IMR-90 (cell line): Measurements from ENCODE around the gene CEP72. TPM values are rescaled to one million over a fixed set of nuclear protein-coding genes. Genes with fewer than 3 reads are reported as not detected.

Source experiments
- ATAC-seq: fragments of 200-7000 bp; cut with Tn5 transposase; 2 replicates; pipeline ENCODE4 v1.9.1; 2020; ENCODE audit warnings: low read depth, mild to moderate bottlenecking, moderate library complexity
- BruUV-seq: library from RNA; stranded (reverse); fragments of 400-500 nt; replicated peaks from 2 replicates; lab custom pipeline; 2021; lab: Mats Ljungman, UMichigan
- CTCF ChIA-PET: fragments of 300-600 bp; formaldehyde crosslinking; extraction: SDS; loops from one replicate; lab custom pipeline; 2021; ENCODE audit warnings: antibody characterized with exemption; lab: Yijun Ruan, JAX
- POLR2A ChIA-PET: fragments of 300-600 bp; sonication (Branson Sonifier 250); formaldehyde crosslinking; loops from one replicate; lab custom pipeline; 2022; ENCODE audit warnings: antibody characterized with exemption; ENCODE audit not compliant: unreplicated experiment; lab: Charles Lee
- DNase-seq: peaks from one replicate; pipeline ENCODE4 v3.0.0; 2013
- H2AFZ ChIP-seq: replicated peaks from 2 replicates; pipeline ENCODE3; 2013; ENCODE audit warnings: low read length, mild to moderate bottlenecking; ENCODE audit not compliant: poor library complexity
- H2AK5ac ChIP-seq: 2 replicates; pipeline ENCODE4 v1.6.1; 2013; ENCODE audit warnings: low read depth, low read length, inconsistent platforms
- H2AK9ac ChIP-seq: replicated peaks from 2 replicates; pipeline ENCODE3; 2013; ENCODE audit warnings: mild to moderate bottlenecking, low read depth, low read length, moderate library complexity; ENCODE audit not compliant: poor library complexity
- H2BK120ac ChIP-seq: 2 replicates; pipeline ENCODE4 v1.6.1; 2013; ENCODE audit warnings: low read depth, low read length, inconsistent platforms
- H2BK15ac ChIP-seq: 3 replicates; pipeline ENCODE4 v1.6.1; 2013; ENCODE audit warnings: low read depth, low read length, inconsistent platforms
- H2BK20ac ChIP-seq: 2 replicates; pipeline ENCODE4 v1.6.1; 2013; ENCODE audit warnings: low read depth, mild to moderate bottlenecking, inconsistent platforms, low read length, moderate library complexity
- H2BK5ac ChIP-seq: 2 replicates; pipeline ENCODE4 v1.6.1; 2013; ENCODE audit warnings: mild to moderate bottlenecking, low read depth, low read length, inconsistent platforms; ENCODE audit not compliant: poor library complexity, severe bottlenecking
- H3K14ac ChIP-seq: replicated peaks from 2 replicates; pipeline ENCODE4 v1.6.1; 2013; ENCODE audit warnings: low read depth, low read length, inconsistent platforms
- H3K18ac ChIP-seq: 2 replicates; pipeline ENCODE4 v1.6.1; 2013; ENCODE audit warnings: low read depth, low read length, control low read depth
- H3K23ac ChIP-seq: 2 replicates; pipeline ENCODE4 v1.6.1; 2013; ENCODE audit warnings: low read depth, low read length, inconsistent platforms
- H3K27ac ChIP-seq: 2 replicates; pipeline ENCODE4 v1.5.1; 2013; ENCODE audit warnings: mild to moderate bottlenecking, control low read depth, low read length; ENCODE audit not compliant: insufficient read depth
- H3K27me3 ChIP-seq: 2 replicates; pipeline ENCODE4 v1.6.1; 2013; ENCODE audit warnings: low read length; ENCODE audit not compliant: control insufficient read depth, insufficient read depth
- H3K36me3 ChIP-seq: 2 replicates; pipeline ENCODE4 v1.6.1; 2013; ENCODE audit warnings: low read length, mixed read lengths; ENCODE audit not compliant: control insufficient read depth, insufficient read depth
- H3K4ac ChIP-seq: 2 replicates; pipeline ENCODE4 v1.6.1; 2013; ENCODE audit warnings: low read depth, low read length, inconsistent platforms
- H3K4me1 ChIP-seq: 2 replicates; pipeline ENCODE4 v1.6.1; 2013; ENCODE audit warnings: low read length, mixed read lengths; ENCODE audit not compliant: control insufficient read depth, insufficient read depth
- H3K4me2 ChIP-seq: 2 replicates; pipeline ENCODE4 v1.6.1; 2013; ENCODE audit warnings: low read depth, mild to moderate bottlenecking, control low read depth, low read length, moderate library complexity
- H3K4me3 ChIP-seq: 2 replicates; pipeline ENCODE4 v1.5.1; 2013; ENCODE audit warnings: low read depth, mild to moderate bottlenecking, control low read depth, low read length, moderate library complexity; ENCODE audit not compliant: insufficient read depth
- H3K56ac ChIP-seq: 2 replicates; pipeline ENCODE4 v1.6.1; 2013; ENCODE audit warnings: low read length, inconsistent platforms; ENCODE audit not compliant: insufficient read depth; ENCODE audit errors: extremely low read depth
- H3K79me1 ChIP-seq, 2 experiments: 2 replicates each; pipeline ENCODE4 v1.6.1; 2013; ENCODE audit warnings: low read length in 2 of 2, inconsistent platforms in 1 of 2, low read depth in 1 of 2
- H3K9ac ChIP-seq: 2 replicates; pipeline ENCODE4 v1.6.1; 2013; ENCODE audit warnings: low read depth, low read length, control low read depth
- H3K9me1 ChIP-seq: 2 replicates; pipeline ENCODE4 v1.6.1; 2013; ENCODE audit warnings: low read length, inconsistent platforms; ENCODE audit not compliant: insufficient read depth
- H3K9me3 ChIP-seq: 2 replicates; pipeline ENCODE4 v1.6.1; 2013; ENCODE audit warnings: low read length; ENCODE audit not compliant: control insufficient read depth, insufficient read depth
- H4K20me1 ChIP-seq: 2 replicates; pipeline ENCODE4 v1.6.1; 2013; ENCODE audit warnings: low read length, inconsistent platforms; ENCODE audit not compliant: insufficient read depth
- H4K5ac ChIP-seq: 2 replicates; pipeline ENCODE4 v1.6.1; 2013; ENCODE audit warnings: mild to moderate bottlenecking, low read depth, low read length, control low read depth
- H4K8ac ChIP-seq, 2 experiments: 2 replicates each; pipeline ENCODE4 v1.6.1; 2013; ENCODE audit warnings: low read depth in 2 of 2, low read length in 2 of 2, control low read depth in 1 of 2, inconsistent platforms in 1 of 2
- H4K91ac ChIP-seq: 2 replicates; pipeline ENCODE4 v1.6.1; 2013; ENCODE audit warnings: low read depth, low read length, inconsistent platforms; ENCODE audit not compliant: insufficient read depth
- MAFK ChIP-seq: IDR thresholded peaks from 2 replicates; pipeline ENCODE4 v1.6.1; 2012; ENCODE audit warnings: low read depth, low read length, improper control_type of control experiment
- WGBS, 2 experiments: methylation state at CpG; one replicate each; pipeline versions ENCODE4 v1.1.5 to v1.1.7; 2013; ENCODE audit warnings: missing lambda C conversion rate in 2 of 2; ENCODE audit not compliant: insufficient read length in 1 of 2; ENCODE audit errors: extremely low coverage in 2 of 2; 5-methylcytosine and 5-hydroxymethylcytosine counted together
- dilution Hi-C: fragments of 300-500 bp; cut with HindIII; formaldehyde crosslinking; loops from one replicate; pipeline ENCODE4 v1.14.3; 2018; ENCODE audit warnings: low sequenced_read_pairs; ENCODE audit not compliant: unreplicated experiment
- in situ Hi-C: fragments of 300-500 bp; cut with MboI; formaldehyde crosslinking; loops from 3 replicates; pipeline ENCODE4 v1.14.3; 2019; ENCODE audit warnings: low sequenced_read_pairs, inconsistent platforms, mixed read lengths
- intact Hi-C: fragments of 100-400 bp; cut with micrococcal nuclease; formaldehyde crosslinking; loops from 2 replicates; pipeline ENCODE4 v1.10.0; 2022
- polyA plus RNA-seq, 3 experiments: library from polyadenylated mRNA; depleted of rRNA; stranded (reverse); fragments of >200 nt; gene quantifications; 2 replicates each; pipeline ENCODE4 v1.2.3, GENCODE V29; 2012; ENCODE audit warnings: low replicate concordance in 1 of 3
- total RNA-seq: library from RNA; depleted of rRNA; stranded (reverse); fragments of >200 nt; gene quantifications from 2 replicates; pipeline ENCODE4 v1.2.3, GENCODE V29; 2012

Gene CEP72
- total and polyA plus RNA-seq, 2 of the 4 experiments (the other 2 are of a cell fraction), result 2.9 to 4.3 TPM

DNA sequence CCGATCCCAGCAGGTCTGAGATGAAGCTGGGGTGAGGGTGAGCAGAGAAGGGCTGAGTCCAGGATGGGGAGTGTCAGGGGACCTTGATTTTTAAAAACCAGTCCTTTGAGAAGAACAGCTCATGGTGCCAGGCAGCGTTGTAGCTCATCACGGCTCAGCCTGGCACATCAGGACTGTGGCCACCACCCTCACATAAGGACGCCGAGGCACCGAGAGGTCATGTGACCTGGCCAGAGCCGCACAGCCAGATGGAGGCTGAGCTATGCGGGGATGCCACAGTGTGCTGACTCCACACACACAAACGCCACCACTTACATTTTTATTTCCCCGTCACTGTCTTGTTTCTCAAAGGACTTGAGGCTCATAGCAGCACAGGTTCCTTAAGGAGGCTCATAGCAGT lies 32.9 kb upstream of the CEP72 start:
- Histone ChIP-seq H2BK15ac (no peak overlapping the region), H3K14ac (no peak overlapping the region), H3K27me3 (peaks cover 42% of the 10 kb centered on the region), H3K4me2 (no peak overlapping the region), H3K4me1 (no peaks in the 10 kb centered on the region), H3K56ac (no peak overlapping the region), H4K8ac (no peak overlapping the region), H2AFZ (peak overlapping the region; percentile 32), H3K27ac (no peak overlapping the region), H3K4ac (no peak overlapping the region), H4K20me1 (no peaks in the 10 kb centered on the region), H4K5ac (no peak overlapping the region), H2BK120ac (no peak overlapping the region), H3K9me1 (no peaks in the 10 kb centered on the region), H3K79me1 (no peaks in the 10 kb centered on the region), H2BK20ac (no peak overlapping the region), H2AK5ac (no peak overlapping the region), H4K91ac (no peak overlapping the region), H2AK9ac (no peak overlapping the region), H3K18ac (no peak overlapping the region), H2BK5ac (no peak overlapping the region), H3K4me3 (no peak overlapping the region), H3K9ac (no peak overlapping the region), H3K9me3 (peaks cover 8% of the 10 kb centered on the region), H3K36me3 (no peaks in the 10 kb centered on the region), H3K23ac (no peak overlapping the region)
- DNase-seq (no peak), ATAC-seq (no peak)
- ChIA-PET CTCF (interaction anchor here (0.6 kb wide), 1 partner anchor 19 kb away, joined by 5 read pairs; no protein-coding TSS in a partner anchor), POLR2A (no interaction called here)
- in situ Hi-C loops, result no loop called here
- TF ChIP-seq MAFK, result no peak
- BruUV-seq, result no TSS peak
- 54% methylated on average over 5 of the region's 10 CpGs; no CpG with 5 or more reads in 1 of the 2 experiments for WGBS, 2 experiments
- dilution Hi-C loops, result no loop called here
- intact Hi-C loops, result no loop called here
